ENCODE results near the gene VSNL1.

VSNL1 gene

DNA sequence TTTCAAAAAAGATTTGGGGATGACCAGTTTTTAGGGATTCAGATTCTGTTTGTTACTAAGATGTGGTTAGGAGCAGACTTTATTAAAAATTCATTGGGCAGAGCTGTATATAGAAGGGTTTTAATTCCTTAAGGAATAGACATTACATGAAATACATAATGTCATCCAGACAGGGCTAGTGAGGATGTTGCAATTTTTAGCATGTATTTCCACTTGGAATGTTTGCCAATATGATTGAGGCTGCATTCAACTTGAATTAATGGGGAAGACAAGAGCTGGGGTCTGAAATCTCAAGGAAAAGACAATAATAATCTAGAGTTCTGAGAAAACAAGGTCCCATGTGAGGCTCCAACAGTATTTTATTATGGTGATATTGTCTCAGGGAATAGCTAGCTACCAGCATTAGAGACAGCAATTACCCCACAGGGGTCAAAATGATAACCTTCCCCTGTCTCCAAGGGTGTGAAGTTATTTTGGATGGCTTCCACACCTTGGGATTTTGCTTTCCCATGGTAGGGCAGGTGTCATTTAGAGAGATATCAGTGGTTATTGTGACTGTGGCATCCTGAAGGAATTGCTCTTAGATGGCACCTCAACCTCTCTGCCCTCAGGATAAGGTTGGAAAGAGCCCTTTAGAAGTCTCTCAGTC lies 60.2 kb downstream of the VSNL1 start:
- H3K27ac ChIP-seq (ENCODE audit: low read length), result no peak overlapping the region
- H3K4me1 ChIP-seq (ENCODE audit: control insufficient read depth, low read depth, low read length), result peaks cover 19% of the 10 kb centered on the region
- no peak overlapping the region for H3K4me3 ChIP-seq (ENCODE audit: low read length)
- H3K27me3 ChIP-seq (ENCODE audit: control insufficient read depth, insufficient read depth, low read length), result no peaks in the 10 kb centered on the region
- no peaks in the 10 kb centered on the region for H3K36me3 ChIP-seq (ENCODE audit: control insufficient read depth, low read depth, low read length)
- H3K9ac ChIP-seq (ENCODE audit: low read length), result no peak overlapping the region
- no peaks in the 10 kb centered on the region for H3K9me3 ChIP-seq (ENCODE audit: control insufficient read depth, low read depth, low read length)

DNA sequence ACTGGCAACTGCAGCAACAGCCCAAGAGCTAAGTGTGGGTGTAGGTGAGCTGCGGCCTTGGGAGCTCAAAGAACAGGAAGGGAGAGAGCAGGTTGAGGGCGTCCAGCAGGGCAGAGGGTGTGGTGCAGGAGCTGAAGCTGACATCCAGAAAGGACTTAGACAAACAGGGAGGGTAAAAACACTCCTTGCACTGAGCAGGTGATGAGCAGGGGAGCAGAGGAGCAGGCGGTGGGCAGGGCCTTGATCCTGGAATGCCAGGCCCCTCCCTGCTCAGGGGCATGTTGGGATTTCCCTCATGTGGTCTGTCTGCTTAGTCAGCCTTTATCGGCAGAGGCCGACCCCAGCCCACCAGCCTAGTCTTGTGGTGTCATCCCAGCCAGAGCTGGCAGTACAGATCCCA lies 63.6 kb downstream of the VSNL1 start:
- Histone ChIP-seq H3K36me3 (ENCODE audit: control insufficient read depth, low read depth, low read length) (no peaks in the 10 kb centered on the region), H3K27me3 (ENCODE audit: control insufficient read depth, insufficient read depth, low read length) (no peaks in the 10 kb centered on the region), H3K9ac (ENCODE audit: low read length) (no peak overlapping the region), H3K4me1 (ENCODE audit: control insufficient read depth, low read depth, low read length) (peaks cover 6% of the 10 kb centered on the region), H3K27ac (ENCODE audit: low read length) (no peak overlapping the region), H3K9me3 (ENCODE audit: control insufficient read depth, low read depth, low read length) (no peaks in the 10 kb centered on the region), H3K4me3 (ENCODE audit: low read length) (no peak overlapping the region)

DNA sequence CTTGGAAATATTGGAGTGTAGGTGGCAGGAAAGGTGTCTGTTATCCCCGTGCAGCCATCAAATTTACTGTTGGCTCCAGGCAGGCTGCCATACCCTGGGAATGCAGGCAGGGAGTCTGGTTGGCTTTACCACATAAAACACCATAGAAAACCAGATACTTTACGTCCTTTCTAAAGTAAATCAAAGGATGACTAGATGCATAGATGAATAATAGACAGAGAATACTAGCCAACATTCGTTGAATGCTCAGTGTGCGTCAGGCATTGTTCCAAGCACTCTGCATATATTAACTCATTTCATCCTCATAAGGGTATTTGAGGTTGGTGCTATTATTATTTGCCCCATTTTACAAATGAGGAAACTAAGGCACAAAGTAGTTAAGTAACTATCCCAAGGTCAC lies 65.2 kb downstream of the VSNL1 start:
- H3K27me3 ChIP-seq (ENCODE audit: control insufficient read depth, insufficient read depth, low read length), result no peaks in the 10 kb centered on the region
- no peak overlapping the region for H3K27ac ChIP-seq (ENCODE audit: low read length)
- H3K4me3 ChIP-seq (ENCODE audit: low read length), result no peak overlapping the region
- H3K36me3 ChIP-seq (ENCODE audit: control insufficient read depth, low read depth, low read length), result no peaks in the 10 kb centered on the region
- peaks cover 6% of the 10 kb centered on the region for H3K4me1 ChIP-seq (ENCODE audit: control insufficient read depth, low read depth, low read length)
- no peaks in the 10 kb centered on the region for H3K9me3 ChIP-seq (ENCODE audit: control insufficient read depth, low read depth, low read length)
- no peak overlapping the region for H3K9ac ChIP-seq (ENCODE audit: low read length)

DNA sequence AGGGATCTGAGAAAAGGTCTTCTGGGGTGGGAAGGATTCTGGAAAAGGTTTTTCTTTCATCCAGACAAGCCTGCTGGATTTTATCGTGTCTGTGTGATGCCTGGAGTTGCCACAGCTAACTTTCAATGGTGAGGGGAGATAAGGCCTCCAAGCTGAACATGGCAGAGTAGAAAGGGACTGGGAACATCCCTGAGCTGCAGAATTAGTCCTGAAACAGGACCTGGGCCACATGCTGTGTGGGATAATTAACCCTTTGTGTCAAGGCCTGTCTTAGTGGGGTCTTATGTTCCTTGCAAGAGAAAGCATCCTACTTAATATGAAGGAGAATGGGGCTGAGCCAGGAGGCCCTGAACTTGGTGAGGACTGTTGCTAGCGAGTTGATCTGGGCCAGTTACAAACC lies 66.4 kb downstream of the VSNL1 start:
- Histone ChIP-seq H3K9me3 (ENCODE audit: control insufficient read depth, low read depth, low read length) (no peaks in the 10 kb centered on the region), H3K36me3 (ENCODE audit: control insufficient read depth, low read depth, low read length) (no peaks in the 10 kb centered on the region)

DNA sequence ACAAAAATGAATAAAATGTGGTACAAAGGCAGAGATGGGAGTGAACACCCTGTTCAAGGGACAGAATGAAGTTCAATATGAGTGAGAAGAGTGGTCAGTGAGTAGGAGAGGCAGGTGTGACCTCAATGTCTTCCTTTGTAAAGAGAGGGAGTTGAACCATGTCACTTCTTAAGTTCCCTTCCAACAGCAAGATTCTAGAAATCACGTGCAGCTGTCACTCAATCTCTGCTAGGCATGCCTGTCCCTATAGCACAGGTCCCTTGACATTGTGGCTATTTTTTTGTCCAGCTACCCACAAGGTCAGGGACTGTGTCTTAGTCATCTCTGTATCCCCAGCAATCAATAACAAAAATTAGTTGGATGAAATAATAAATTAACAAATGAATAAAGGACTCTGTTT lies 66.9 kb downstream of the VSNL1 start:
- no peak overlapping the region for H3K4me3 ChIP-seq (ENCODE audit: low read length)
- H3K27ac ChIP-seq (ENCODE audit: low read length), result no peak overlapping the region
- no peaks in the 10 kb centered on the region for H3K36me3 ChIP-seq (ENCODE audit: control insufficient read depth, low read depth, low read length)
- no peak overlapping the region for H3K9ac ChIP-seq (ENCODE audit: low read length)
- H3K9me3 ChIP-seq (ENCODE audit: control insufficient read depth, low read depth, low read length), result no peaks in the 10 kb centered on the region
- peaks cover 6% of the 10 kb centered on the region for H3K4me1 ChIP-seq (ENCODE audit: control insufficient read depth, low read depth, low read length)
- H3K27me3 ChIP-seq (ENCODE audit: control insufficient read depth, insufficient read depth, low read length), result no peaks in the 10 kb centered on the region

More for the DNA sequence above, 66.4 kb downstream of the VSNL1 start:
- Histone ChIP-seq H3K4me3 (ENCODE audit: low read length) (no peak overlapping the region), H3K27ac (ENCODE audit: low read length) (no peak overlapping the region), H3K9ac (ENCODE audit: low read length) (no peak overlapping the region), H3K4me1 (ENCODE audit: control insufficient read depth, low read depth, low read length) (peaks cover 6% of the 10 kb centered on the region), H3K27me3 (ENCODE audit: control insufficient read depth, insufficient read depth, low read length) (no peaks in the 10 kb centered on the region)

DNA sequence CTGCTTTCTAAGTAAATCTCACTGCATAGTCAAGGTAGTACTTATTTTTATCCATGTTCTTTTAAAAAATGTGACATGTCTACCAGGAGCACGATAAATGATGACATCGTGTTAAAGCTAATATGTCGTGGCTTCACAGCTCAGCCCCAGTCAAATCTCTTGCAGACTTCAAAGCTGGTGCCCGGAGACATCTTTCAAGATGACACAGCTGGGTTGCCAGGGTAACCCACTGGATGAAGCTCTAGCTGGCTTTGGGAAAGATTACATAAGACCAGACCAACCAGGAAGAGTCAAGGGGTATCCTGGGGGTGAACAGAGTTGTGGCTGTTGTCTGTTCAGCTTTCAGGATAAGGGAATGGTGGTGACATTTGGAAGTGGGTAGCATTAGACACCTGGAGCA lies 67.8 kb downstream of the VSNL1 start:
- no peaks in the 10 kb centered on the region for H3K9me3 ChIP-seq (ENCODE audit: control insufficient read depth, low read depth, low read length)
- H3K27ac ChIP-seq (ENCODE audit: low read length), result no peak overlapping the region
- no peaks in the 10 kb centered on the region for H3K36me3 ChIP-seq (ENCODE audit: control insufficient read depth, low read depth, low read length)
- peaks cover 6% of the 10 kb centered on the region for H3K4me1 ChIP-seq (ENCODE audit: control insufficient read depth, low read depth, low read length)
- no peak overlapping the region for H3K9ac ChIP-seq (ENCODE audit: low read length)
- no peaks in the 10 kb centered on the region for H3K27me3 ChIP-seq (ENCODE audit: control insufficient read depth, insufficient read depth, low read length)
- H3K4me3 ChIP-seq (ENCODE audit: low read length), result no peak overlapping the region

DNA sequence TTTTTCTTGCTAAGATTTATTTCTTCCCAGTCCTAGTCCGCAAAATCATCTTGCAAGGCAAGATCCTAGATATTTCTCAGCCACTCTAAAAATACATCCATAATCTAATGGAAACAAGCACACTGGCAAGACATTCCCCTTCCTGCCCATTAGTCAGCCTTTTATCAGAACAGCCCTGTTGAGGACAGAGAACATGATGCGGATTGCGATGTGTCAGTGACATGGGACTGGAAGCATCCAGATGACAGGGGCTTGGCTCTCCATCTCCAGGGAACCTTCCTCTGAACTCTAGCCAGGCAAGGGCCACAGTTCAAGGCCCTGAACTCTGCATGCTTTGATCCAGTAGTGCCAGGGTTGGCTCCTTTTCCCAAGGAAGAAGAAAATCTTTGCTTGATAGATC lies 70.0 kb downstream of the VSNL1 start:
- no peak overlapping the region for H3K4me3 ChIP-seq (ENCODE audit: low read length)

DNA sequence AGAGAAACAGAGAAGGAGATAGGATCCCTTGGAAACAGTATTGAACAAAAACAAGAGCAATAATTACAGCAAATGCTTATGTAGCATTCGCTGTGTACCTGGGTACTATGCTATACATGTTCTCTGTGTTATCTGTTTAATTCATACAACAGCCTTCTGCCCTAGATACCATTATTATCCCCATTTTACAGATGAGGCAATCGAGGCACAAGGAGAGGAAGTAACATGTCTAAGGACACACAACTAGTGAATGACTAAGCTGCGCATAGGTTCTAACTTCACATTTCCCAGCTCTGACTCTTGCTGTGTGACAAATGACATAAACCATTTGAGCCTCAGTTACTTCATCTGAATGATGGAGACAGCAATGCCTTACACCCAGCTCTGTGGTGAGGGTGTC lies 70.5 kb downstream of the VSNL1 start:
- Histone ChIP-seq H3K9ac (ENCODE audit: low read length) (no peak overlapping the region), H3K36me3 (ENCODE audit: control insufficient read depth, low read depth, low read length) (no peaks in the 10 kb centered on the region), H3K27ac (ENCODE audit: low read length) (no peak overlapping the region), H3K9me3 (ENCODE audit: control insufficient read depth, low read depth, low read length) (no peaks in the 10 kb centered on the region), H3K4me3 (ENCODE audit: low read length) (no peak overlapping the region), H3K27me3 (ENCODE audit: control insufficient read depth, insufficient read depth, low read length) (no peaks in the 10 kb centered on the region), H3K4me1 (ENCODE audit: control insufficient read depth, low read depth, low read length) (peaks cover 6% of the 10 kb centered on the region)

More for the DNA sequence above, 70.0 kb downstream of the VSNL1 start:
- H3K36me3 ChIP-seq (ENCODE audit: control insufficient read depth, low read depth, low read length), result no peaks in the 10 kb centered on the region
- peaks cover 6% of the 10 kb centered on the region for H3K4me1 ChIP-seq (ENCODE audit: control insufficient read depth, low read depth, low read length)
- no peaks in the 10 kb centered on the region for H3K9me3 ChIP-seq (ENCODE audit: control insufficient read depth, low read depth, low read length)
- H3K9ac ChIP-seq (ENCODE audit: low read length), result no peak overlapping the region
- H3K27ac ChIP-seq (ENCODE audit: low read length), result no peak overlapping the region
- H3K27me3 ChIP-seq (ENCODE audit: control insufficient read depth, insufficient read depth, low read length), result no peaks in the 10 kb centered on the region

DNA sequence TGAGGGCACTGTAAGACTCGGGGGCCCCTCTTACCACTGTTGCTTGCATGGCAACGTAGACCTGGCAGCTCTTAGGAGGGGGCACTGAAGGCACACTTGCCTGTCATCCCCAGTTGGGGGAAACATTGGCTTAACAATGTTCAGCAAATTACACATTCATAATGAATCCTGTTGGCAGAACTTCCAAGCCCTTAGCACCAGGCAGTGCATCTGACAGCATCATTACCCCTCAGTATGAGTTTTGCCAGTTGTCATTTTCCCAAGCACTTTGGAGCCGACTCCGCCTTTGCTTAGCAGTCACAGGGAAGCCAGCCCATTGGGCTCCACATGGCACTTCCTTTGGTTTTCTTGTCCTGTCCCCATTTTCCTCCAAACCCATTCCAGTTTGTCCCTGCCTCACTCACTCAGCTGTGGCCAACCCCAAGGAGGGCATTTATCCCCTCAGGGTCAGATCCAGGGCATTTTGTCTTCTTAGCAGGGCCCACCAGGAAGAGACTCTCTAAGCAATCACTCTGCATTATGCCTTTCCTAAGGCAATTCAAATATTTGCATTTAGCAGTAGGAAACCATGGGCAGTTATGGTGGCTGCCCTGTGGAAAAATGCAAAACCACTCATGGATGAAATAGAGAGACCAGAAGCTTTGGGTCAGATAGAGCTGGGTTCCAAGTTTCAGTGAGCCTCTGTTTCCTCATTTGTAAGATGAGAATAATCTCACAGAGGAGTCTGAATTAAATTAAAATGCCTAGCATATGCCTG lies 73.9 kb downstream of the VSNL1 start:
- Histone ChIP-seq H3K9ac (ENCODE audit: low read length) (no peak overlapping the region), H3K4me1 (ENCODE audit: control insufficient read depth, low read depth, low read length) (no peaks in the 10 kb centered on the region), H3K9me3 (ENCODE audit: control insufficient read depth, low read depth, low read length) (no peaks in the 10 kb centered on the region), H3K4me3 (ENCODE audit: low read length) (no peak overlapping the region), H3K27ac (ENCODE audit: low read length) (no peak overlapping the region), H3K27me3 (ENCODE audit: control insufficient read depth, insufficient read depth, low read length) (no peaks in the 10 kb centered on the region), H3K36me3 (ENCODE audit: control insufficient read depth, low read depth, low read length) (no peaks in the 10 kb centered on the region)

DNA sequence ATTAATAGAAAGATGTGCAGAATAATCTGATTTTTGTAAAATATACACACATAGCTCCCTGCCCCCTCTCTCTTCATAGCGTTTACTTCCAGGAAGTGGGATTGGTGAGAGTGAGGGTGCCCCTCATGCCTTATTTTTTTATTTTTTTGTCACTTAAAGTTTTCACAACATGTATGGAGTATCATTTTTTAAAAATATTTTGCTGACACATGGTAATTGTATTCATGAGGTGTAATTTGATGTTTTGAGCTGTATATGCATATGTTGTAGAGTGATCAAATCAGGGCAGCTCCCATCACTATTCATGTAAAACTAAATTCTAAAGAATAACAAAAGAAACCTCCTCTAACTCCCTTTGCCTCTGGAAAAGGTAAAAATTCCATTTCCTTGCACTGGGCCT lies 74.7 kb downstream of the VSNL1 start:
- Histone ChIP-seq H3K9ac (ENCODE audit: low read length) (no peak overlapping the region), H3K27me3 (ENCODE audit: control insufficient read depth, insufficient read depth, low read length) (no peaks in the 10 kb centered on the region), H3K4me3 (ENCODE audit: low read length) (no peak overlapping the region), H3K9me3 (ENCODE audit: control insufficient read depth, low read depth, low read length) (no peaks in the 10 kb centered on the region), H3K36me3 (ENCODE audit: control insufficient read depth, low read depth, low read length) (no peaks in the 10 kb centered on the region), H3K27ac (ENCODE audit: low read length) (no peak overlapping the region), H3K4me1 (ENCODE audit: control insufficient read depth, low read depth, low read length) (peaks cover 3% of the 10 kb centered on the region)

DNA sequence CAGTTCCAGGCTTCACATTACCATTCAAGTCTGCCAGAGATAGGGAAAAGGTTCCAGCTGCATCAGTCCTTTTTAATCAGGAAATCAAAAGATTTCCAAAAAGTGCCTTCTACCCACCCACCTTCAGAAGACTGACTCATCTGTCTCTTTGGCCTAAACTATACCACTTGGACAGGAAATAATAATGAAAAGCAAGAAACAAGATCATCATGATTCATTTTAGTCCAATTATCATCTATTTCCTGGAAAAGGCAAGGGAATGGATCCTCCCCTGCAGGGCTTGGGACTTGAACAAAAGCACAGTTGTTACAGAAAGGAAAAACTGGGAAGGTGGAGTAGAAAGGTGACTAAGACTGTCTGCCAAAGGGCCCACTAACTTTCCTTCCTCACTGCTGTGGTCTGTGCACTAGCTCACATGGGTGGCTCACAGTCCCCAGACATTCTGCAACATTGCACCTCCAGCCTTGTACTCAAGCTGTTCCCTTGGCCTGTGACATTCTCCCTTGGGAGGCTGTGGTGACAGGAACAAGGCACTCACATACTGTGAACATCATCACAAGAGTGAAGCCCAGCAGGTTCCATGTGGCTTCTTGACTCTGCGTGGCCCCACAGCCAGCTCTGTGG lies 75.3 kb downstream of the VSNL1 start:
- Histone ChIP-seq H3K36me3 (ENCODE audit: control insufficient read depth, low read depth, low read length) (no peaks in the 10 kb centered on the region), H3K27me3 (ENCODE audit: control insufficient read depth, insufficient read depth, low read length) (no peaks in the 10 kb centered on the region), H3K4me1 (ENCODE audit: control insufficient read depth, low read depth, low read length) (peaks cover 6% of the 10 kb centered on the region), H3K9me3 (ENCODE audit: control insufficient read depth, low read depth, low read length) (no peaks in the 10 kb centered on the region), H3K9ac (ENCODE audit: low read length) (no peak overlapping the region), H3K4me3 (ENCODE audit: low read length) (no peak overlapping the region), H3K27ac (ENCODE audit: low read length) (no peak overlapping the region)

Measured in iPS-18a (cell line).